GM21423 (cell line): Measurements from ENCODE around the gene GPS1.

Experiments
- ATAC-seq: cut with Tn5 transposase; IDR thresholded peaks from one replicate; pipeline ENCODE4 v1.9.1; 2021; ENCODE audit warnings: mild to moderate bottlenecking, moderate library complexity; ENCODE audit not compliant: unreplicated experiment

Gene GPS1

GRCh38 chr17:82014432-82014831 is 37.3 kb upstream of the GPS1 start:
- ATAC-seq, result no peak

- ATAC-seq, result no peak
Measured at GRCh38 chr17:82014971-82015310, 36.8 kb upstream of the GPS1 start.

GRCh38 chr17:82015311-82015971 is 36.3 kb upstream of the GPS1 start:
- no peak for ATAC-seq

GRCh38 chr17:82016061-82016874 is 35.4 kb upstream of the GPS1 start:
- ATAC-seq, result no peak

- no peak for ATAC-seq
Measured at GRCh38 chr17:82016875-82017459, 34.7 kb upstream of the GPS1 start.

- ATAC-seq, result no peak
Measured at GRCh38 chr17:82017612-82018151, 34.0 kb upstream of the GPS1 start.

- ATAC-seq, result no peak
Measured at GRCh38 chr17:82018152-82018988, 33.3 kb upstream of the GPS1 start.

- no peak for ATAC-seq
Measured at GRCh38 chr17:82018989-82019689, 32.6 kb upstream of the GPS1 start.

- no peak for ATAC-seq
Measured at GRCh38 chr17:82019690-82020571, 31.8 kb upstream of the GPS1 start.

- no peak for ATAC-seq
Measured at GRCh38 chr17:82020572-82021106, 31.1 kb upstream of the GPS1 start.

- ATAC-seq, result no peak
Measured at GRCh38 chr17:82021107-82021899, 30.4 kb upstream of the GPS1 start.

- no peak for ATAC-seq
Measured at GRCh38 chr17:82021900-82022309, 29.8 kb upstream of the GPS1 start.

- ATAC-seq, result no peak
Measured at GRCh38 chr17:82022310-82022980, 29.3 kb upstream of the GPS1 start, which contains the start of gene CENPX. Gene CENPX, minus strand, starts transcription at chr17:82022878. Its CDS starts 17 bp downstream, at chr17:82022861.

- peak; percentile 85 for ATAC-seq
Measured at GRCh38 chr17:82022981-82023446, 28.7 kb upstream of the GPS1 start, which contains the start of gene LRRC45. Gene LRRC45, plus strand, starts transcription at chr17:82023305. Its CDS starts 339 bp downstream, at chr17:82023644.

GRCh38 chr17:82023447-82024241 is 28.1 kb upstream of the GPS1 start:
- peak; percentile 4 for ATAC-seq

- ATAC-seq, result no peak
Measured at GRCh38 chr17:82024859-82025258, 26.8 kb upstream of the GPS1 start.
